Measurements from ENCODE around the gene SPIB.

SPIB gene

GRCh38 chr19:50398675-50399367 is 19.9 kb upstream of the SPIB start:
- in situ Hi-C loops (cut with HindIII; ENCODE audit: low pct_ligation_motif_present, low sequenced_read_pairs): no loop called here
- Histone ChIP-seq H3K27me3 (replicated peaks) (no peaks in the 10 kb centered on the region), H3K36me3 (replicated peaks) (peaks cover 3% of the 10 kb centered on the region), H3K4me3 (ENCODE audit: low read depth, low read length) (no peak overlapping the region), H3K27ac (no peak overlapping the region)
- DNase-seq: no peak
- no peak for TF ChIP-seq CTCF (IDR thresholded peaks at IDR 0.05; ENCODE audit: low read depth, low read length, missing control alignments)

- DNase-seq: no peak
- Histone ChIP-seq H3K36me3 (replicated peaks) (peaks cover 3% of the 10 kb centered on the region), H3K27me3 (replicated peaks) (no peaks in the 10 kb centered on the region), H3K27ac (no peak overlapping the region), H3K4me3 (ENCODE audit: low read depth, low read length) (no peak overlapping the region)
- in situ Hi-C loops (cut with HindIII; ENCODE audit: low pct_ligation_motif_present, low sequenced_read_pairs): no loop called here
- TF ChIP-seq CTCF (IDR thresholded peaks at IDR 0.05; ENCODE audit: low read depth, low read length, missing control alignments): no peak
Observed at GRCh38 chr19:50399368-50399745, 19.4 kb upstream of the SPIB start.

- in situ Hi-C loops (cut with HindIII; ENCODE audit: low pct_ligation_motif_present, low sequenced_read_pairs): no loop called here
Observed at GRCh38 chr19:50401605-50402450, 16.9 kb upstream of the SPIB start.

GRCh38 chr19:50402544-50403301 is 16.0 kb upstream of the SPIB start:
- Histone ChIP-seq H3K4me3 (ENCODE audit: low read depth, low read length) (no peak overlapping the region), H3K27me3 (replicated peaks) (no peaks in the 10 kb centered on the region), H3K36me3 (replicated peaks) (peaks cover 3% of the 10 kb centered on the region), H3K27ac (no peak overlapping the region)
- in situ Hi-C loops (cut with HindIII; ENCODE audit: low pct_ligation_motif_present, low sequenced_read_pairs): no loop called here
- no peak for DNase-seq
- TF ChIP-seq CTCF (IDR thresholded peaks at IDR 0.05; ENCODE audit: low read depth, low read length, missing control alignments): no peak

More at GRCh38 chr19:50401605-50402450, 16.9 kb upstream of the SPIB start:
- DNase-seq: no peak
- peak; percentile 21 for TF ChIP-seq CTCF (IDR thresholded peaks at IDR 0.05; ENCODE audit: low read depth, low read length, missing control alignments)
- H3K27me3 ChIP-seq (replicated peaks): no peaks in the 10 kb centered on the region
- no peak overlapping the region for H3K27ac ChIP-seq
- peaks cover 3% of the 10 kb centered on the region for H3K36me3 ChIP-seq (replicated peaks)
- H3K4me3 ChIP-seq (ENCODE audit: low read depth, low read length): no peak overlapping the region

GRCh38 chr19:50406156-50406820 is 12.4 kb upstream of the SPIB start:
- H3K27ac ChIP-seq: no peak overlapping the region
- TF ChIP-seq CTCF (IDR thresholded peaks at IDR 0.05; ENCODE audit: low read depth, low read length, missing control alignments): no peak
- H3K27me3 ChIP-seq (replicated peaks): no peaks in the 10 kb centered on the region
- in situ Hi-C loops (cut with HindIII; ENCODE audit: low pct_ligation_motif_present, low sequenced_read_pairs): no loop called here
- H3K36me3 ChIP-seq (replicated peaks): peaks cover 3% of the 10 kb centered on the region
- no peak overlapping the region for H3K4me3 ChIP-seq (ENCODE audit: low read depth, low read length)
- DNase-seq: no peak

All from brain microvascular endothelial cell (primary cell).